ENCODE measurements around the gene AHCYL2. TPM values are rescaled to one million over a fixed set of nuclear protein-coding genes. Genes with fewer than 3 reads are reported as not detected.

AHCYL2 gene
- total and polyA plus RNA-seq, 2 donors (not counting 1 experiment from before 2014, with no cell fraction given) = 8.8 to 26.2 TPM

GRCh38 chr7:129426482-129426881 lies 201.7 kb downstream of the AHCYL2 start:
- no peak overlapping the region for H3K4me3 ChIP-seq (ENCODE audit: control extremely low read depth in 1 of 5, extremely low read depth in 1 of 5, insufficient read depth in 1 of 5, low read depth in 2 of 5, low read length in 4 of 5)
- no peak for DNase-seq
- intact Hi-C loops (cut with micrococcal nuclease) = no loop called here
- no peak overlapping the region for H3K27ac ChIP-seq (ENCODE audit: low read length in 2 of 2)
- H4K20me1 ChIP-seq (ENCODE audit: control insufficient read depth, insufficient read depth, low read length, poor library complexity, severe bottlenecking) = no peaks in the 10 kb centered on the region
- no peaks in the 10 kb centered on the region for H3K27me3 Mint-ChIP-seq
- ChIA-PET CTCF (interaction anchor here (0.6 to 1.7 kb wide), 2 partner anchors 59 to 87 kb away, joined by 4 read pairs; no protein-coding TSS in a partner anchor), POLR2A (no interaction called here)
- ATAC-seq (ENCODE audit: low read depth) = no peak
- no peaks in the 10 kb centered on the region for H3K9me3 Mint-ChIP-seq (ENCODE audit: insufficient read depth)
- H3K36me3 ChIP-seq (replicated peaks in 1 of 2; ENCODE audit: control extremely low read depth in 1 of 2, control insufficient read depth in 1 of 2, extremely low read depth in 1 of 2, insufficient read depth in 2 of 2, low read length in 1 of 2) = peaks cover 7 to 14% of the 10 kb centered on the region in 2 experiments
- H3K79me2 ChIP-seq (ENCODE audit: control insufficient read depth, insufficient read depth, low read length) = no peaks in the 10 kb centered on the region
- H3K4me1 ChIP-seq (ENCODE audit: control insufficient read depth in 2 of 2, insufficient read depth in 2 of 2, low read length in 2 of 2) = no peaks in the 10 kb centered on the region
- no peaks in the 10 kb centered on the region for H3K9me3 ChIP-seq (ENCODE audit: control extremely low read depth in 1 of 3, control insufficient read depth in 2 of 3, insufficient read depth in 1 of 3, low read length in 2 of 3)
- no peak overlapping the region for H2AFZ ChIP-seq (ENCODE audit: insufficient read depth, low read depth, low read length, poor library complexity, severe bottlenecking)
- no peak overlapping the region for H3K9ac ChIP-seq (ENCODE audit: low read length)
- H3K27ac Mint-ChIP-seq = no peak overlapping the region
- H3K4me1 Mint-ChIP-seq = no peaks in the 10 kb centered on the region
- TF ChIP-seq, protein P1, sequence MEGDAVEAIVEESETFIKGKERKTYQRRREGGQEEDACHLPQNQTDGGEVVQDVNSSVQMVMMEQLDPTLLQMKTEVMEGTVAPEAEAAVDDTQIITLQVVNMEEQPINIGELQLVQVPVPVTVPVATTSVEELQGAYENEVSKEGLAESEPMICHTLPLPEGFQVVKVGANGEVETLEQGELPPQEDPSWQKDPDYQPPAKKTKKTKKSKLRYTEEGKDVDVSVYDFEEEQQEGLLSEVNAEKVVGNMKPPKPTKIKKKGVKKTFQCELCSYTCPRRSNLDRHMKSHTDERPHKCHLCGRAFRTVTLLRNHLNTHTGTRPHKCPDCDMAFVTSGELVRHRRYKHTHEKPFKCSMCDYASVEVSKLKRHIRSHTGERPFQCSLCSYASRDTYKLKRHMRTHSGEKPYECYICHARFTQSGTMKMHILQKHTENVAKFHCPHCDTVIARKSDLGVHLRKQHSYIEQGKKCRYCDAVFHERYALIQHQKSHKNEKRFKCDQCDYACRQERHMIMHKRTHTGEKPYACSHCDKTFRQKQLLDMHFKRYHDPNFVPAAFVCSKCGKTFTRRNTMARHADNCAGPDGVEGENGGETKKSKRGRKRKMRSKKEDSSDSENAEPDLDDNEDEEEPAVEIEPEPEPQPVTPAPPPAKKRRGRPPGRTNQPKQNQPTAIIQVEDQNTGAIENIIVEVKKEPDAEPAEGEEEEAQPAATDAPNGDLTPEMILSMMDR (IDR thresholded peaks at IDR 0.05) = no peak
- no peak for TF ChIP-seq EZH2 (IDR thresholded peaks at IDR 0.05; ENCODE audit: borderline replicate concordance, insufficient read depth, low read depth, low read length, poor library complexity, severe bottlenecking)
- H3K4me2 ChIP-seq (replicated peaks; ENCODE audit: low read depth, low read length, poor library complexity, severe bottlenecking) = no peak overlapping the region
- H3K4me3 Mint-ChIP-seq = no peak overlapping the region
- no peaks in the 10 kb centered on the region for H3K27me3 ChIP-seq (replicated peaks in 1 of 4; ENCODE audit: control extremely low read depth in 1 of 4, control insufficient read depth in 3 of 4, insufficient read depth in 4 of 4, low read length in 3 of 4)

- Histone ChIP-seq H3K36me3 (replicated peaks in 1 of 2; ENCODE audit: control extremely low read depth in 1 of 2, control insufficient read depth in 1 of 2, extremely low read depth in 1 of 2, insufficient read depth in 2 of 2, low read length in 1 of 2) (peaks cover 5 to 14% of the 10 kb centered on the region in 2 experiments), H3K4me1 (ENCODE audit: control insufficient read depth in 2 of 2, insufficient read depth in 2 of 2, low read length in 2 of 2) (no peaks in the 10 kb centered on the region), H3K27me3 (replicated peaks in 1 of 4; ENCODE audit: control extremely low read depth in 1 of 4, control insufficient read depth in 3 of 4, insufficient read depth in 4 of 4, low read length in 3 of 4) (peaks cover 0 to 5% (median 2%) of the 10 kb centered on the region in 4 experiments), H3K9me3 (ENCODE audit: control extremely low read depth in 1 of 3, control insufficient read depth in 2 of 3, insufficient read depth in 1 of 3, low read length in 2 of 3) (no peaks in the 10 kb centered on the region), H3K79me2 (ENCODE audit: control insufficient read depth, insufficient read depth, low read length) (no peaks in the 10 kb centered on the region), H3K4me3 (ENCODE audit: control extremely low read depth in 1 of 5, extremely low read depth in 1 of 5, insufficient read depth in 1 of 5, low read depth in 2 of 5, low read length in 4 of 5) (no peak overlapping the region), H4K20me1 (ENCODE audit: control insufficient read depth, insufficient read depth, low read length, poor library complexity, severe bottlenecking) (no peaks in the 10 kb centered on the region), H3K4me2 (replicated peaks; ENCODE audit: low read depth, low read length, poor library complexity, severe bottlenecking) (no peak overlapping the region), H3K27ac (ENCODE audit: low read length in 2 of 2) (no peak overlapping the region), H2AFZ (ENCODE audit: insufficient read depth, low read depth, low read length, poor library complexity, severe bottlenecking) (no peak overlapping the region), H3K9ac (ENCODE audit: low read length) (no peak overlapping the region)
- ATAC-seq (ENCODE audit: low read depth) (no peak), DNase-seq (no peak)
- peaks cover 8% of the 10 kb centered on the region for H3K27me3 Mint-ChIP-seq
- TF ChIP-seq, protein P1 (IDR thresholded peaks at IDR 0.05) = no peak
- TF ChIP-seq EZH2 (IDR thresholded peaks at IDR 0.05; ENCODE audit: borderline replicate concordance, insufficient read depth, low read depth, low read length, poor library complexity, severe bottlenecking) = no peak
- ChIA-PET POLR2A (no interaction called here), CTCF (no interaction called here)
- H3K27ac Mint-ChIP-seq = no peak overlapping the region
- intact Hi-C loops (cut with micrococcal nuclease) = no loop called here
- H3K9me3 Mint-ChIP-seq (ENCODE audit: insufficient read depth) = no peaks in the 10 kb centered on the region
- peaks cover under 1% of the 10 kb centered on the region for H3K4me1 Mint-ChIP-seq
- H3K4me3 Mint-ChIP-seq = no peak overlapping the region
- 0% methylated on average over 1 of the region's 2 CpGs for WGBS (ENCODE audit: insufficient coverage)
These were observed 202.8 kb downstream of the AHCYL2 start for GRCh38 chr7:129427526-129428045.

All from B cell (primary cell).